Uterus (tissue), 4 donors: Measurements from ENCODE around the gene ATL2. TPM values are rescaled to one million over a fixed set of nuclear protein-coding genes. Genes with fewer than 3 reads are reported as not detected.

Experiments used
- DNase-seq, 2 donors: peaks; one replicate each; pipeline ENCODE4 v3.0.0-alpha.2; 2019 to 2020
- H3K27ac ChIP-seq, 2 donors: fragments of 200-600 bp; sonication (generic); 1 replicate in 1 of 2; 2 replicates in 1 of 2; pipeline ENCODE4 v1.5.1; 2016 to 2018
- H3K27me3 ChIP-seq, 2 donors: fragments of 200-600 bp; sonication (generic); one replicate each; pipeline ENCODE4 v1.5.1; 2018 to 2019; ENCODE audit warnings: control low read depth in 1 of 2
- H3K36me3 ChIP-seq, 2 donors: fragments of 200-600 bp; sonication (generic); one replicate each; pipeline ENCODE4 v1.5.1; 2019; ENCODE audit warnings: control low read depth in 1 of 2
- H3K4me1 ChIP-seq, 2 donors: fragments of 200-600 bp; sonication (generic); one replicate each; pipeline ENCODE4 v1.5.1; 2018 to 2019; ENCODE audit warnings: control low read depth in 1 of 2
- H3K4me3 ChIP-seq, 2 donors: fragments of 200-600 bp; sonication (generic); 1 replicate in 1 of 2; 2 replicates in 1 of 2; pipeline ENCODE4 v1.5.1; 2018 to 2019; ENCODE audit warnings: mild to moderate bottlenecking in 1 of 2
- H3K9me3 ChIP-seq, 2 donors: fragments of 200-600 bp; sonication (generic); one replicate each; pipeline ENCODE4 v1.5.1; 2019; ENCODE audit warnings: control low read depth in 1 of 2
- CTCF ChIP-seq, 4 experiments: fragments of 200-600 bp in 2 of 4; fragments of 450-650 bp in 2 of 4; sonication (generic) in 2 of 4; IDR thresholded peaks; one replicate each; pipeline ENCODE4 v1.5.1; 2016 to 2019; ENCODE audit warnings: antibody characterized with exemption in 4 of 4, mild to moderate bottlenecking in 2 of 4, moderate library complexity in 1 of 4
- POLR2A ChIP-seq, 2 donors: fragments of 450-650 bp; IDR thresholded peaks; one replicate each; pipeline ENCODE4 v1.6.1; 2016; ENCODE audit warnings: antibody characterized with exemption in 2 of 2, mild to moderate bottlenecking in 1 of 2, moderate library complexity in 1 of 2
- intact Hi-C: fragments of 100-400 bp; cut with DNase I; formaldehyde crosslinking; loops from one replicate; pipeline ENCODE4 v1.15.1; 2023; ENCODE audit warnings: low total_unique reads
- total RNA-seq, 4 donors: library from RNA; depleted of rRNA in 3 of 4; stranded (reverse); fragments of >200 nt in 3 of 4; gene quantifications; one replicate each; pipeline versions ENCODE4 v1.1.0 to v1.2.4, GENCODE V29; 2014 to 2023
- donor health status: DM: yes; HTN: yes; CAD: no.

ATL2 gene
- total RNA-seq, 4 donors from 2014 or later = 90.9 to 404 (median 140) TPM

GRCh38 chr2:38317725-38318124 lies 59.3 kb downstream of the ATL2 start:
- H3K4me3 ChIP-seq = no peak overlapping the region
- H3K9me3 ChIP-seq = no peaks in the 10 kb centered on the region
- DNase-seq = no peak
- no peaks in the 10 kb centered on the region for H3K36me3 ChIP-seq
- intact Hi-C loops = no loop called here
- no peaks in the 10 kb centered on the region for H3K4me1 ChIP-seq
- TF ChIP-seq POLR2A (IDR thresholded peaks at IDR 0.05) = no peak
- TF ChIP-seq CTCF (IDR thresholded peaks at IDR 0.05) = no peak
- no peaks in the 10 kb centered on the region for H3K27me3 ChIP-seq
- no peak overlapping the region for H3K27ac ChIP-seq

GRCh38 chr2:38315707-38316333 lies 61.3 kb downstream of the ATL2 start:
- intact Hi-C loops = no loop called here
- H3K4me3 ChIP-seq = no peak overlapping the region
- TF ChIP-seq CTCF (IDR thresholded peaks at IDR 0.05) (peak; percentile 67 to 79 (median 72)), POLR2A (IDR thresholded peaks at IDR 0.05) (no peak)
- H3K36me3 ChIP-seq = no peaks in the 10 kb centered on the region
- no peaks in the 10 kb centered on the region for H3K9me3 ChIP-seq
- H3K27me3 ChIP-seq = no peaks in the 10 kb centered on the region
- no peak for DNase-seq
- H3K27ac ChIP-seq = peak overlapping the region in 1 of 2 donors; percentile 13
- no peaks in the 10 kb centered on the region for H3K4me1 ChIP-seq

- Histone ChIP-seq H3K27ac (no peak overlapping the region), H3K27me3 (no peaks in the 10 kb centered on the region), H3K4me1 (no peaks in the 10 kb centered on the region), H3K36me3 (no peaks in the 10 kb centered on the region), H3K4me3 (no peak overlapping the region), H3K9me3 (no peaks in the 10 kb centered on the region)
- TF ChIP-seq POLR2A (IDR thresholded peaks at IDR 0.05) (no peak), CTCF (IDR thresholded peaks at IDR 0.05) (no peak)
- intact Hi-C loops = no loop called here
- DNase-seq = no peak
Observed at GRCh38 chr2:38308821-38309220, 68.3 kb downstream of the ATL2 start.

- no peak overlapping the region for H3K27ac ChIP-seq
Observed at GRCh38 chr2:38301969-38302702, 74.9 kb downstream of the ATL2 start.

More at GRCh38 chr2:38301969-38302702, 74.9 kb downstream of the ATL2 start:
- TF ChIP-seq POLR2A (IDR thresholded peaks at IDR 0.05) (no peak), CTCF (IDR thresholded peaks at IDR 0.05) (no peak)
- Histone ChIP-seq H3K4me3 (no peak overlapping the region), H3K36me3 (no peaks in the 10 kb centered on the region), H3K9me3 (no peaks in the 10 kb centered on the region), H3K27me3 (no peaks in the 10 kb centered on the region), H3K4me1 (no peaks in the 10 kb centered on the region)
- intact Hi-C loops = no loop called here
- no peak for DNase-seq
